ENCODE measurements around the gene ASCL4.

DNA sequence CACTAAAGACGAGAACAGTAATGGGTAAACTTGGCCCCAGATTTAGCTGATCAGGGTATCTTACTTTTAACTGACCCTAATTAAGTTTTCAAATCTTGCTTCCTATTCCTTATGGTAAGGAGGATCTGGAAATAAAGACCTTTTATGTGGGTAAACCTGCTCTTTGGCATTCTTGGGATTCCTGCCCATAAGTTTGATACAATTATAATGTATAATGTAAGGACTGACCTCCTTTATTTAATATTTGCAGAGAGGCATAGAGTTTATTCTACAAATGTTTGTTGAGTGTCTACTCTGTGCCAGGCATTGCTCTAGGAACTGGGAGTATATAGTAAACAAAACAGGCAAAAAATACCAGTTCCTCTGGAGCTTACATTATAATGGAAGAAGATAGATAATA, 9.2 kb upstream of the ASCL4 start:
- no peak for TF ChIP-seq POLR2AphosphoS5 (IDR thresholded peaks at IDR 0.05; ENCODE audit: borderline replicate concordance, low read depth, low read length)
- no peak for TF ChIP-seq EZH2 (IDR thresholded peaks at IDR 0.05)
- no peak for TF ChIP-seq FOXP2 (optimal IDR thresholded peaks at IDR 0.05; ENCODE audit: control extremely low read depth, extremely low read length, insufficient read depth)

All from SK-N-MC (cell line).